ENCODE measurements around the gene NGDN.
"Not testable (repeated sequence)": the region's sequence is repeated elsewhere in the genome, so short reads cannot be mapped to it uniquely, and the experiment has no call there.

NGDN gene, protein sequence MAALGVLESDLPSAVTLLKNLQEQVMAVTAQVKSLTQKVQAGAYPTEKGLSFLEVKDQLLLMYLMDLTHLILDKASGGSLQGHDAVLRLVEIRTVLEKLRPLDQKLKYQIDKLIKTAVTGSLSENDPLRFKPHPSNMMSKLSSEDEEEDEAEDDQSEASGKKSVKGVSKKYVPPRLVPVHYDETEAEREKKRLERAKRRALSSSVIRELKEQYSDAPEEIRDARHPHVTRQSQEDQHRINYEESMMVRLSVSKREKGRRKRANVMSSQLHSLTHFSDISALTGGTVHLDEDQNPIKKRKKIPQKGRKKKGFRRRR

DNA sequence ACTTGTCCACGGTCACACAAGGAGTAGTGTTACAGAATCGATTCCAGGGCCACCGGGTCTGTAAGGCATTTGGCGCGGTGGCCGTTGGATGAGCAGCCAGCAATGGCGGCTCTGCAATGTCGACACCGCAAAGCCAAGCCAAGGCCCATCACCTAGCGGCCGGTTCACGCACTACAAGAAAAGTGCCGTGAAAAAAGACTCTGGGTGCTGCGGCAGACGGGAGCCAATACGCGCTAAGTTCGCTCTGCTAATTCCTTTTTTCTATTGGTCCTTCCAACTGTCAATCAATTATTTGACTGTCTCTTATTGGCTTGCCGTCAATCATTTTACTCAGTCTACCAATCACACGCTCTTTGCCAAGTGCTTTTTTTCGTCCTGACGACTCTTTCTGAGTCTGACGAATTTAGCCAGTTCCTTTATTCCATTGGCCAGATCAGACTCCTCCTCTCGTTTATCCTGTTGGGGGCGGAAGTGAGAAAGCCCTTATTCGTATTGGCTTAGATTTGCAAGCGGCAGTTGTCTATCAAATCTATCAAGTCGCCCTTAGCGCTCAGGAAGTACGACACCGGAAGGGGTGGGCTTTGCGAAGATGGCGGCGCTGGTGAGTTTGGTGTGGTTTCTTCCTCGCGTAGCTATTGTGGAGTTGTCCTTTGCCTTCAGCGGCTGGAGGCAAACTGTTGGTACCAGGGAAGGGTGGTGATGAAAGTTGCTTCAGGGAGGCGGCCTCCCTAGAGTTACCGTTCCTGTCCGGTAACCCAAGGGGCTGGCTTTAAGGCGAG, at the start of gene NGDN:
Gene NGDN (plus strand): TSS at position 577 of the 779 bp plus-strand sequence. CDS start 13 bp downstream, at position 590.
- DNase-seq (ENCODE audit: low read depth in 2 of 2, low spot score in 1 of 2) = peak; percentile 65 to 82

DNA sequence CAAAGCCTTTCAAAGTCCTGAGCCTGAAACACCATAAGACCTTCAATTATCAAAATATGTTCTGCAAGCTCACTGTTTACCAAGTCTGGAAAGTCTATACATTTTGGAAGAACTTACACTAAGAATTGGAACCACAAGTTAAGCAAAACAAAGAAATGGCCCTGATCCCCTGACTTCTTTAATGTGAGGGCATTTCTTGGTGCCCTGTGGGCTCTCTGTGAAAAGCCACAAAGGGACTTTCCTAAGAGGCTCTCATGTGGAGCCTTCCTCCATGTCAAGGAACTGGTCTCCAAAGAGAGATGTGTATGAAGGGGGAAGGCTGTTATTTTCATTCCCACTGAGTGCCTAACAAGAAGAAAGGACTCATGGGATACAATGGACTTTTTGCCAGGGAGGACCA, 47.9 kb upstream of the NGDN start:
- no peak for DNase-seq (ENCODE audit: low read depth in 2 of 2, low spot score in 1 of 2)

DNA sequence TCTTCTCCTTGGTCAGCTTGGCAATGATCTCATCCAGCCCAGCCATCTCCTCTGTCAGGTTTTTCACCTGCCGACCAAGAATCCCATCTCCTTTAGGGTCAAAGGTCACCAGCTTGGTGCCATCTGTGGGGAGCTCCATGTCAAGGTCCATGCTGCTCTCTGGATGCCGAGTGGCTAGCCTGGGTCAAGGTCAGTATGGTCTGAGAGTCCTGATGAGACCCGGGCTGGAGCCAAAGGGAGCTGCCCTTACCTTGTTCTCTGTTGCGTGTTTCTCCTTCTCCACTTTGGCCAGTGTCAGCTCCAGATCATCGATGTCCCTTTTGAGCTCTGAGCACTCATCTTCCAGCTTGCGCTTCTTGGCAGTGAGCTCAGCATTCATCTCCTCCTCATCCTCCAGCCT, 45.8 kb upstream of the NGDN start:
- DNase-seq (ENCODE audit: low read depth in 2 of 2, low spot score in 1 of 2) = no peak

DNA sequence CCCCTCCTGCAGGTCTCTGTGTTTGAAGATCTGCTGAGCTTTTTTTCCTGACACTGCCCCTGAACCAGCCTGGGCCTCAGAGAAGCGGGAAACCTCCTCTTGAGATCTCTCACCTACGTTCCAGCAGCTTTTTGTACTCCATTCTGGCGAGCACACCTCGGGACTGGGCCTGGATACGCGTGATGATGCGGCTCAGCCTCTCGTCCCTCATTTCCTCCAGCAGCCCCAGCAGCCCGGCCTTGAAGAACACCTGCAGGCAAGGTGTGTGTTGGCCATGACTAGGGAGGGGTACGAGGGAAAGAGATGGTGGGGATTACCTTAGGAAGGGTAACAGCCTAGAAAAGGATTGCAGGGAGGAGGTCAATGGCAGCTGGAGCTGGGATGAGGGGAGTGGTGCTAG, 44.3 kb upstream of the NGDN start:
- no peak for DNase-seq (ENCODE audit: low read depth in 2 of 2, low spot score in 1 of 2)

DNA sequence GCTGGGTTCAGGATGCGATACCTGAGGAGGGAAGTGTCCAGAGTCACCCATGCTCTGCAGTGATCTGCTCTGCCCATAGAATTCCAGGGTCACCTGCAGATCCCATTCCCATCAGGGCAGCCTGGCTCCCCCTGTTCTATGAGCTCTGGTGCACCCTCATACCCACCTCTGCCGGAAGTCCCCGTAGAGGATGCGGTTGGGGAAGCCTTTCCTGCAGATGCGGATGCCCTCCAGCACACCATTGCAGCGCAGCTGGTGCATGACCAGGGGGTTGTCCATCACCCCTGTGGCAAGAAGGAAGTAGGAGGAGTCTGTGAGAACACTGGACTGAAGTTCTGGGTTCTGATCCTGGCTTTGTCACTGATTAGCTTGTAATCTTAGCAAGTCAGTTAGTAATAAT, 43.7 kb upstream of the NGDN start:
- not testable (repeated sequence) for DNase-seq (ENCODE audit: low read depth in 2 of 2, low spot score in 1 of 2)

DNA sequence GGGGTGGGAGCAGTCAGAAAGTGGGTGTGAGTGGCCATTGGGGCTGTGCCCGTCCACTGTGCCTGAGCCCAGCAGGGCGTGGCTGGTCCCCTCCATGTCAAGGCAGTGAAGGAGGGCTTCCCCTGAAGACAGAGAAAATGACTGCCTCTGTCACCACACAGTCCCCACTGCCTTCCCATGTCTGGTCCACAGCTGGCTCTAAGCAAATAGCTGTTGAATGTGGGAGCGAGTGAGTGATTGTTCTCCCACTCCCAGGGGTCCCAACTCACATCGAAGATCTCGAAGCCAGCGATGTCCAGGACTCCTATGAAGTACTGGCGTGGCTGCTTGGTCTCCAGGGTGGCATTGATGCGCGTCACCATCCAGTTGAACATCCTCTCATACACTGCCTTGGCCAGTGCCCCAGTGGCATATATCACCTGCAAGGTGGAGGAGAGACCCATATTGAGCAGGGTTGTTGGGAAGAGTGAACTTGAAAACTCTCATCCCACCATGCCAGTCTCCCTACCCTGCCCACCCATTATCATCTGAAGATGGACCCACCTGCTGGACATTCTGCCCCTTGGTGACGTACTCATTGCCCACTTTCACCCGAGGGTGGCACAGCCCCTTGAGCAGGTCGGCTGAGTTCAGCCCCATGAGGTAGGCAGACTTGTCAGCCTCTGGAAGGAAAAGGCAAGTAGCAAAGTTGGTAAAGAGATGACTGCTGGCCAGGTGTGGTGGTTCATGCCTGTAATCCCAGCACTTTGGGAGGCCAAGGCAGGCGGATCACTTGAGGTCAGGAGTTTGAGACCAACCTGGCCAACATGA, 40.6 kb upstream of the NGDN start:
- DNase-seq (ENCODE audit: low read depth in 2 of 2, low spot score in 1 of 2) = no peak

DNA sequence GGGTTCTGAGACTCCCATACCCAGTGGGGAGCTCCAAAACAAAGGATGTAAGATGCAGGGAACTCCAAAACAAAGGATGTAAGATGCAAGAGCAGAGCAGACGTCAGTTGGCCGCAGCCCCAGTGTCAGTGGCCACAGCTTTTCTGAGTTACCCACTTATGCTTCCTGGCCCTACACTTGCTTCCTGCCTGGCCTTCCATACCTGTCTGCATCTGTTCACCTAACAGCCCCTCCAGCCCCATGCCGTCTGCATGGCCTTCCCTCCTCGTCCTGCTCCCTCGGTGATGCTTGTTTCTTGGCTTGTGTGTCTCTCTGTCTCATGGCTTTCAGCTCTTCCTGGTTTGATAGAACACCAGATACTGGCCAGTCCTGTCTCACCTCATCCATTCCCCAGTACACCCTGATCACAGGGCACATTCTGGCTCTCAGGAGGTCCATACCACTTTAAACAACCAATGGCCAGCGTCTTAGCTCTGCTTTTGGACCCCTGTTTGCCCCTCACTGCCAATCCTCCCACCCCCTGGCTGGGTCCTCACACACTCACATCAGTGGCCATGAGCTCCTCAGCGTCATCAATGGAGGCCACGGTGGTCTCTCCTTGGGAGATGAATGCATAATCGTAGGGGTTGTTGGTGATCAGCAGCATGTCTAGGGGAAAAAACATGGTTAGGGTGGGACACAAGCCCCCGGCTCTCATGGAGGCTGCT, 39.3 kb upstream of the NGDN start:
- no peak for DNase-seq (ENCODE audit: low read depth in 2 of 2, low spot score in 1 of 2)

DNA sequence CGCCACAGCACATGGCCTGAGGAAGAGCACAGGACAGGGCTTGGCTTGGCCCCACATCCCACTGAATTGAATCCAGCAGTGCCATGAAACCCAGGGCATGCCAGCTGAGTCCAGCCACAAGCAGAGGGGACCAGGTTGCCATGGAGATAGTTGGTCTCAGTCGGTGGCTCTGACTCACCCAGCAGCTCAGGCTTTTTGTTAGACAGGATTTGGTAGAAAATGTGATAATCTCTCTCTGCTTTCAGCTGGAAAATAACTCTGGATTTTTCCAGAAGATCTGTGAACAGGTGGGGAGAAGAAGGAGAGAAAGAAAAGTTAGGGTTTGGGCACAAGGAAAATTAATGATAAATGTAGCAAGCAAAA, 38.8 kb upstream of the NGDN start:
- no peak for DNase-seq (ENCODE audit: low read depth in 2 of 2, low spot score in 1 of 2)

DNA sequence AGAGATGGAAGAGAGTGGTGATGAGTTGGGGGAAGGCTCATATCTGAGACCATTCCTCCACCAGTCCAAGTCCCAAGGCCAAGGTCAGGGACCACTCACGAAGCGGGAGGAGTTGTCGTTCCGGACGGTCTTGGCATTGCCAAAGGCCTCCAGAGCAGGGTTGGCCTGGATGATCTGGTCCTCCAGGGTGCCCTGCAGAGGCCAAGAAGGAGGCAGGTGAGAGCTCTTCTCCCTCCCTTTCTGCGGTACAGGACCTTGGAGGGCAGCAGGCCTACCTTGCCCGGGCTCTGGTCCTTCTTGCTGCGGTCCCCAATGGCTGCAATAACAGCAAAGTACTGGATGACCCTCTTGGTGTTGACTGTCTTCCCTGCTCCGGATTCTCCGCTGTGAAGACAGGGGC, 38.0 kb upstream of the NGDN start:
- no peak for DNase-seq (ENCODE audit: low read depth in 2 of 2, low spot score in 1 of 2)

DNA sequence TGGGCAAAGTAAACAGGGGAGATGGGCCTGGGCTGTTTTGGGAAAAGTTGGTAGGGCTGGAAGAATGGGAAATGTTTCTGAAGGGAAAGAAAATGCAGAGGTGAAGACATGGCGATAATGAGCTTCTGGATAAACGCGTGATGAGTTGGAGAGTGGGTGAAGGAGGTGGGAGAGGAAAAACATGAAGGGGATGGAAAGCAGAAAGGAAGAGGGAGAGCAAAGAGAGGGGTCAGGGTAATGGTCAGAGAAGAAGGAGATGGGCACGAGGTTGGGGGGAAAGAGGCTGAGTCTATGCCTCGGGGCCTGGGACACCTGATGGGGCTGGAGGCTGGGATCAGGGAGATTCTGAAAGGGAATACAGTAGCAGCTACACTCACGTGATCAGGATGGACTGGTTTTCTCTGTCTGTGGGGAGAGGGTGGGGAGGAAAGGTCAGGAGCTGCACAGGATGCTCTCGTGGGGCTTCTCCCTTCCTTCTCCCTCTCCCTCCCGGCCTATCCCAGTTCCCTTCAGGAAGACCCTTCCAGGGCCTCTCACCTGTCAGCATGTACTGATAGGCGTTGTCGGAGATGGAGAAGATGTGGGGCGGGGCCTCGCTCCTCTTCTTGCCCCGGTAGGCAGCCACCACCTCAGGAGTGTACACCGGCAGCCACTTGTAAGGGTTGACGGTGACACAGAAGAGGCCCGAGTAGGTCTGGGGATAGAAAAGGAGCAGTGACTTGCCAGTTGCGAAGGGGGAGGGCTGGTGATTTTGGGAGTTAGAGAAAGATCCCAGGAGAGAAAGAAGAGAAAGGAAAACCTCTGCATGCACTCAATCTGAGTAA, 37.2 kb upstream of the NGDN start:
- DNase-seq (ENCODE audit: low read depth in 2 of 2, low spot score in 1 of 2) = no peak

DNA sequence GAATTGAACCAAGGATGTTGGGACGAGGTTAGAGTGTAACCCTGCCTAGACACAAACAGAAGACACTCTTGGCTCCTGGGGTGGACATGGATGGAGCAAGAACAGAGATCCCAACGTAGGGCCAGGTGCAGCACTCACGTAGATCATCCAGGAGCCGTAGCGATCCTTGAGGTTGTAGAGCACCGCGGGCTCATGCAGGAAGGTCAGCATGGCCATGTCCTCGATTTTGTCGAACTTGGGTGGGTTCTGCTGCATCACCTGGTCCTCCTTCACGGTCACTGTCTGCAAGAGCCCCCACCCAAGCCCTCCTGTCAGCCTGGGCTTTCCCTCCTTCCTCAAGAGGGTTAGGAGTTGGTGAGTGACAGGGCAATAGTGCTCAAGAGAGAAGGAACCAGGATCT, 36.6 kb upstream of the NGDN start:
- DNase-seq (ENCODE audit: low read depth in 2 of 2, low spot score in 1 of 2) = no peak

DNA sequence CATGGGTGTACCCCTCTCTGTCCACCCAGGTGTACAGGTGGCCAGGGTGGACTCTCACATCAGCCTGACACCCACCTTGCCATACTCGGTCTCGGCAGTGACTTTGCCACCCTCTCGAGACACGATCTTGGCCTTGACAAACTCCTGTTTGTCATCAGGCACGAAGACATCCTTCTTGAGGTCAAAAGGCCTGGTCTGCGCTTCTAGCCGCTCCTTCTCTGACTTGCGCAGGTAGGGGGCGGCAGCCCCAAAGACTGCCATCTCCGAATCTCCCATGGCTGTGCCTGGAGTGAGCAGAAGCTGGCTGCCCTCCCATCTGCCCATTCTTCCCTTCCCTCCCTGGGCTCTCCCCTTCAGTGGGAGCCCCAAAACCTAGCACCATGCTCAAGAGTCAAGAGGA, 36.0 kb upstream of the NGDN start:
- DNase-seq (ENCODE audit: low read depth in 2 of 2, low spot score in 1 of 2) = no peak

DNA sequence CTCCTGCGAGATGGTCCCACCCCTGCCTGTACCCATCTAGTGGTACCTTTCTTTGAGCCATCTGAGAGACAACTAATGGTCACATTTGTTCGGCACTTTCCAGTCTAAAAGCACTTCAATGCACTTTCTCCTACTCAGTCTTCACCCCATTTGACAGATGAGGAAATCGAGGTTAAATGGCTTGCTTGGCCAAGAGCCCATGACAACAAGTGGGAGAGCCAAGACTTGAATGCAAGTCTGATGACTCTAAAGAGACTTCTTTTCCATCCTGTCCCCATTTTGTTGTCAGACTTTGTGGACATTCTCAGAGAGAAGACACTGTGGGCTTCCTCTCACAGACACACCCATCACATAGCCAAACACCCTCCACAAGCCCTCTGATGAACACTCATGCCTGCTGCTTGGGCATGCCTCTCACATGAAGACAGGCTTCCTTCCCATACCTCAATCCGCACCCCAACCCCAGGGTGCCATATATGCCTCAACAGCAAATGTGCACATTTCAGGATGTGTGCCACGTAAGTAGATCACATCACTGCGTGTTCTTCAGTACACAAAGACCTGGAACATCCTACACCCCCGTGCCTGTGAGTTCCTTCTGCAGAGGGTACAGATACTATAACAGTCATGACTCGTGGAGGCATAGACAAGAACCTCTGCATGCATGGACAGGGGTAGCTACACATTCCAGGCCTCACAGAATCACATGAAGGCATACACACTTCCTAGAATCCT, 34.8 kb upstream of the NGDN start:
- no peak for DNase-seq (ENCODE audit: low read depth in 2 of 2, low spot score in 1 of 2)

DNA sequence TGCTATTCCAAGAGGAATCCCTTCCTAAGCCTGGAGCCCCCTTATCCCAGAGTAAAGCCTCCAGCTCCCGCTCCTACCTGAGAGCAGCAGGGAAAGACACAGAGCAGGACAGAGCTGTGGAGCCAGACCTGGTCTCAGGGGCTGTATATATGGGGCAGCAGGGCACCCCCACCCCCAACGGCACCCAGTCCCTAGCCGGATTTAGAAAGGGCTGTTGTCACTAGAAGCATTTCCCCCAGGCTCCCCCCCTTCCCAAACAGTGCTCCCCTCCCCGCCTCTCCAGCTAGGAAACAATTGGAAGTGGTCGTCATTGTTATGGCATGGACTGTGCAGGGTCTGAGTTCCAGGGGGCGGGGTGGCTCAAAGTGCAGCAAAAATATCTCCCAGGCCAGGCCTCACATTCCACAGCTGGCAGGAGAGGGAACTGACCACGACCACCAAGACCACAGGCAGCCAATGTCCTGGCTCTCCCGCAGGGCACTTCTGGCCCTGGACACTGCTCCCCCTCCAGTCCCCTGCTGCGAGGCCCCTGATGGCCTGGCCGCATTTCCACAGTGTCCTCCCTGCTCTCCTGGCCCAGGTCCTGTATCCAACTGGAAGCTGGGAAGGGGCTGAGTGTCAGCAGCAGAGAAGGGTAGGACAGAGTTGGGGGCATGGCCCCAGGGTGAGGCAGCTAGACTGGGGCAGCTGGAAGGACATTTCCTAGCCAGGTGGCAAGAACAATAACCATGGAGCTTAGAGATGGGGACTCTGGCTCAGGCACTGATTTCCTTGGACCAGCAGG, 33.8 kb upstream of the NGDN start, which contains the start of gene MYH7:
Gene MYH7 (minus strand): TSS at position 118 of the 784 bp plus-strand sequence. CDS start 1,928 bp downstream, outside the sequence.
- DNase-seq (ENCODE audit: low read depth in 2 of 2, low spot score in 1 of 2) = no peak

DNA sequence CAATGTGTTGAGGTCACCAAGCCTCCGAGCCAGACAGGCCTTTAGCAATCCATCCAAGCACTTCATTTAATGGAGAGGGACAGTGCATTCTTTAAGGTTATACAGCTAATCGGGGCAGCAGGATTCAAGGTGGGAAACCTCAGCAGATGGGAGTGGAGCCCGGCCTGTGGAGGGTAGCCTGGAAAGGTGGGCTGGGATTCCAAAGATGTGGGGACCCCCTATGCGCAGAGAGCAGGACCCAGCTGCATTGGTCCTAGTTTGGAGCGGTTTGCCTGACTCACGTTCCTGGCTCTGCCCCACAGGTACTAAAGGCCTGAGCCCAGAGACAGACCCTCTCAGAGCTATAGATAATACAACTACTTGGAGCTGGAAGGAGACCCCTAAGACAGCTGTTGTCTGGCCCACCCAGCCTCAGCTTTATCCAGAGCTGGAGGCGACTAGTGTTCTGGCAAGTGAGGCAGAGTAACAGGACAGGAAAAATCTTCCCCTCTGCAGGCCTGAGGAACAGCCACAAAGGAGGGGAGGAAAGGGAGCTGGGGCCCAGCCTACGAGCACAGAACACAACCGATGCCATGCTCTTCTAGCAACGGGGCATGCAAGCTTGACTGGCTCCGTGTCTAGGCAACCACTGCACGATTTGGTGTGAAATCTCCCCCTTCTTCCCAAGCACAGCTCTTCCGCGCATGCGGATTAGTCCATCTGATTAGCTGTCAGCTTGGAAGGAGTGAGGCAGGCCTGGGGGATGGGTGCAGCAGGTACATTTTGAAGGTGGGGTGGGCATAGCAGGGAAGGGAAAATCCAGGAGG, 33.0 kb upstream of the NGDN start:
- DNase-seq (ENCODE audit: low read depth in 2 of 2, low spot score in 1 of 2) = no peak

DNA sequence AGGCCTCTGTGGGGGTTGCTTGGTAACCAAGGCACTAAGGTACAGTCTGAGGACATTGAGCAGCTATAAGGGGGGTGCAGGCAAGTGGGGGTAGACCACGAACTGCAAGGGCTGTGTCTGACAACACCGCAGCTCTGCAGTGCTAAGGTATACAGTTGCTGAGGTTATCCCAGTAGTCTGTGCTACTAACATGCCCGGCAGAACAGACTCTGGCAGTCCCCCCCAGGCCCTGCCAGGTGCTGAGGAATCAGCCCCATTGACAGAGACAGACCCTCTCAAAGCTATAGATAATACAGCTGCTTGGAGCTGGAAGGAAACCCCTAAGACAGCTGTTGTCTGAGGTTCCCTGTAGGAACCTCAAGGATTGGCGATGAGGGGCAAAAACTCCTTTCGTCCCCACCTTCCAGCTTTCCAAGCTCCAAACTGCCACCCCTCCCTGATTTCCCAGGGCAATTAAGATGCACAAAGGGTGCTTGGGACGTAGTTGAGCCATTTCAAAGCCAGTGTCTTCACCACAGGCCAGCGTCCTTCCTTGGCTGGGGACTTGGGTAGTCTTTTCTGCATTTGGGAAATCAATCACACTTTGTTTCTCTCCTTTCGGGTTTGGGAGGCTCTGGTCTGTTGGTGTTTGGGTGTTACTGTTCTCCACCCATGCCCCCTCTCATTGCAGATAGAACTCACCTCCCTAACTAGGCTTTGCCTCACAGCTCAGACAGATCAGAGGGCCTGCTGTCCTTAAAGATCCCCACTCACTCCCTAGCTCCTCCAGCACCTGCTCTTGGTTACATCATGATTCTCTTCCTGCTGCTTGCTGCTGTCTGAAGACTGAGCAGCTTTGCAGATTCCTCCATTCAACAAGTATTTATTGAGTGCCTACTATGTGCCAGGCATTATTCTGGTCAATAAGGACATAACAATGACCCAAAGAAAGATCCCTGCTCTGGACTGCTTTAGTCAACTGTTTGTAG, 32.1 kb upstream of the NGDN start:
- DNase-seq (ENCODE audit: low read depth in 2 of 2, low spot score in 1 of 2) = no peak

All from stimulated activated CD8-positive, alpha-beta memory T cell treated with anti-CD3 and anti-CD28 coated beads, Interleukin-4, amount 100 ng/mL, for 1 hour (primary cell).